Stimulated activated CD8-positive, alpha-beta memory T cell treated with anti-CD3 and anti-CD28 coated beads, Interleukin-12 subunit alpha, Interleukin-12 subunit beta, amount 100 ng/mL, for 4 hours (primary cell): ENCODE data around the gene LTBP2.

ENCODE experiments used
- DNase-seq: peaks from one replicate; pipeline ENCODE4 v3.0.0-alpha.2; 2020; ENCODE audit warnings: low read depth

LTBP2 gene

GRCh38 chr14:74526854-74527585, 85.0 kb downstream of the LTBP2 start:
- no peak for DNase-seq

- DNase-seq, result no peak
Measured at GRCh38 chr14:74525361-74525851, 86.6 kb downstream of the LTBP2 start.

GRCh38 chr14:74524812-74525135, 87.3 kb downstream of the LTBP2 start:
- no peak for DNase-seq

DNA sequence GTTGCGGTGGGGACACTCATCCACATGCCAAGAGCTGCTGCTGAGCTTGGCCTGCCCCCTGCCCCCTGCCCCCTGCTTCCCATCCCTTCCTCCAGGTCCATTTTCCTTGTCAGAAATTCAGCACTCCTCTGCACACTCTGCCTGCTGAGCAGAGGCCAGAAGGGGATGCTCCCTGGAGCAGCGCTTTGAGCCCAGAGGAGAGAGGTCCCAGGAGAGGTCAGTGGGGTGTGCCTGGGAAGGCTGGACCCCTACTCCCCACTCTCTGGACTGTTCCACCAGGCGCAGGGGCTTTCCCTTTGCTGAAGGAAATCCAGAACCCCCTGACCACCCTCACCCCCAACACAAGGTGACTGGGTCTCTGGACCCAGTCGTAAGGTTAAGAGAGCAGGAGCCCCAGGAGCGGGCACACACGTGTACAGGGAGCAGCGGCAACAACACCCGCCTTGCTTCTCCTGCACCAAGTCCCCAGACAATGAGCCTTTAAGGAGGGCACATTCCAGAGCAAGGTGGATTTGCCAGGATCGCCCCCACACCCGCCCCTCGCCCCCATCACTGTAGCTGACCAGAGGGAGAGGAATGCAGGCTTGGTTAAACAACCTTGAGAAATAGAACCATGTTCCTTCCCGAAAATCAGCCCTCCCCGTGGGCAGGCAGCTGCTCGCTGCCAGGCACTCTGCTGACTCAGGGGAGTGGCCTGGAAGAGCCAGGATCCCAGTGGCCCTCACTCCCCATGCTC, 87.8 kb downstream of the LTBP2 start:
- DNase-seq, result no peak

DNA sequence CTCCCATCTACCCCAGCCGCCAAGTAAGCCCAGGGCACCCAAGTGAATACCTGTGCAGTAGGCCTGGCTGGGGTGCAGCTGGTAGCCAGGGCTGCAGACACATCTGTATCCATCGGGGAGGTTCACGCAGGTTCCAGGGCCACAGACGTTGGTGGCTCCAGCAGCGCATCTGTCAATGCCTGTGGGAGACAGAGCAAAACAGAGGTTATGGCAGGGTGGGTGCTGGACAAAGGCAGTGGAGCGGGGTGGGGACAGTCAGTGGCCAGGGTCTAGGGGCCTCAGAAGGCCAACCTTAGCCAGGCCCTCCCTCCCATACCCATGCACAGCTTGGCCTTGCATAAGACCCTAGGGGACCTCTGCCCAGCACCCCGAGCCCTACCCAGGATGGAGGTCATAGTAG, 89.3 kb downstream of the LTBP2 start:
- no peak for DNase-seq

DNA sequence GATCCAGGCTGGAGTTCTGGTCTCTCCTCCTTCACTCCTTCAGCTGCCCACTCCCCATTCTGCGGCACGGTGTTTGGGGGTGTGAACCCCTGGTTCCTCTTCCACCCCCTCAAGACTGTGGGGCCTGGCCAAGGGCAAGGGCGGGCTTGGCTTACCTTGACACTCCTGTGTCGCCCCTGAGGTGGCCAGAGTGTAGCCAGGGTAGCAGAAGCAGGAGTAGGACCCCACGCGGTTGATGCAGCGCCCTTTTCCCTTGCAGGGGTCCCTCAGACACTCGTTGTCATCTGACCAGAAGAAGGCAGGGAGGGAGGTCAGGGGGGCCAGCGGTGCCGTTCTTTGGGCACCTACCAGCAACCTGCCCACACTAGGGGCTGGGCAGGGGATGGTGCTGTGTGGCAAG, 90.3 kb downstream of the LTBP2 start:
- DNase-seq, result no peak

- no peak for DNase-seq
Measured at GRCh38 chr14:74519316-74520074, 92.5 kb downstream of the LTBP2 start.

DNA sequence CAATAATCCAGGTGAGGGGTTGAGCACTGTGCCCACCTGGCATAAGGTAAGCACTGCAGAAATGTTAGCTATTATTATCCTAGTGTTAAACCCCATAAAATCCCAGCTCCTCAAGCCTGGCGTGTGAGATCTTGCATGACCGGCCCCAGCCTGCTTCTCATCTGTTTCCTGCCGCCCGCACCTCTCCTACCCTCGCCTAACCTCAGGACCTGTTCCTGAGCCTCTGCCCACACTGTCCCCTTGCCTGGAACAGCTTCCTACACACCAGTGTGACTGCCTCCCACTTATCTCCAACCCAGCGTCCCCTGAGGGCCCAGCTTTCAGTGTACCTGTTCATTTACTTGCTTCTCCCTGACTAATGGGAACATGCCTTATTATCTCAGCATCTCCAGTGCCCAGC, 93.8 kb downstream of the LTBP2 start:
- DNase-seq, result no peak

GRCh38 chr14:74517731-74518130, 94.3 kb downstream of the LTBP2 start:
- no peak for DNase-seq

DNA sequence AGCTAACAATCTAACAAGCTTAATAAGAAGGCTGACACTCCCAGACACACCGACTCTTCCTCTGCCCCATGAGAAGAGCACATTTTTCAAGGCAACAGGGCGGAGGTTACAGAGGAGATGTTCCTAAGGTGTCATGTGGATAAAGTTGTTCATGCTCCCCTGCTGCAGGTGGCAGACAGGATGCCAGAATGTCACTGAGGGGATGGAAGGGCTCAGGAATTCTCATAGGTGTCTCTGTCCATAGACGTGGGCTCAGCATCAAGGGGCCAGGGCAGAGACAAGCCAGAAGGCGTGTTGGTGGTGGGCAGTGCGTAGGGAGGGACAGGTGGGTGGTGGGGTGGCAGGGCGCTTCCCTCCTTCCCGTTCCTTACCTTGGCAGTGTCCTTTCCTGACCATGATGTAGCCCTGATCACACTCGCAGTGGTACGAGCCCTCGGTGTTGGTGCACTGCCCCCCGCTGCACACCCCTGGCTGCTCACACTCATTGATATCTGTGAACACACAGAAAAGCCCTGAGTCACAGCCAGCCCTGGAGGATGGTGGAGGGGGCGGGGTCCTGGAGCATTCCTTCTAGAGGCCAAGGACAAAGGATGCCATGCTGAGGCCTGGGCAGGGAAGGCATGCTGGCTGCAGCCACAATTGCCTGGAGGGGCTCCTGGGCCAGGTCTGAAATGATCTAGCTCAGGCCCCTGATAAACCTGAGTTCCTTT, 95.4 kb downstream of the LTBP2 start:
- no peak for DNase-seq

GRCh38 chr14:74515891-74516412, 96.1 kb downstream of the LTBP2 start:
- no peak for DNase-seq

- DNase-seq, result no peak
Measured at GRCh38 chr14:74514471-74514941, 97.5 kb downstream of the LTBP2 start.

DNA sequence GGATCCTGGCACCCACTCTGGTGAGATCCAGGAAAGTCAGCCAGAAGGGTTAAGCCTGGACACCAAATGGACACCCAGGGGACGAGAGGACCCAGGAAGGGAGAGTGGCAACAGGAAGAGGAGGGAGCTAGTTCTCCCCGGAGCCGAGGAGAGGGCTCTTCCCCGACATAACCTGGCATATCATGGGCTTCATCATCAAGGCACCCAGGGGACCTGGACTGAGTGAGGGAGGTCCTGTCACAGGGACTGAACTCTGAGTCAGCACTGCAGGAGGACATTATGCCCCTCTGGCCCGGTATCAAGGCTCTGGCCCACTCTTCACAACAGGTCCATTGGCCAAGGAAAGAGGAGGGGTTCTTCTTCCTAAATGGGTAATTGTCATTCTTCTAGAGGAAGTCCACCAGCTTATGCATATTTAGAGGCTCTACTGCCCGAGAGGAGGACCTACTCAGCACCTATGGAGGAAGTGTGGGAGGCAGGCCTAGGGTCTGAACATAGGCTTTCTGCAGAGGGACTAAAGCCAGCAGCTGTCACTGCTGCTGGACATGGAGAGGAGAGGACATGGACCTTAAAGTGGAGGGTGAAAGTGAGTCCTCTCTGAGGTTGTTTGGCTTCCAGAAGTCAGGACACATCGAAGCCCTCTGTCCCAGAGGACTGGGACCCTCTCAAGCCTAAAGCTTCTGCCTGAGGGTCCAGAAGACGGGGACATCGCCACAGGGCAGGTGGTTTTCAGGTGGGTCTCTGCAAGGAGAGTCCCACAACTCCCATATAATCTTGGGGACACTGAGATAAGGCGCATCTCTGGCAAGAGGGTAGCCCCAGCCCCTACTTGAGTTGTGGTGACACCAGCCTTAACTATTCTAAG, 99.8 kb downstream of the LTBP2 start:
- DNase-seq, result no peak

DNA sequence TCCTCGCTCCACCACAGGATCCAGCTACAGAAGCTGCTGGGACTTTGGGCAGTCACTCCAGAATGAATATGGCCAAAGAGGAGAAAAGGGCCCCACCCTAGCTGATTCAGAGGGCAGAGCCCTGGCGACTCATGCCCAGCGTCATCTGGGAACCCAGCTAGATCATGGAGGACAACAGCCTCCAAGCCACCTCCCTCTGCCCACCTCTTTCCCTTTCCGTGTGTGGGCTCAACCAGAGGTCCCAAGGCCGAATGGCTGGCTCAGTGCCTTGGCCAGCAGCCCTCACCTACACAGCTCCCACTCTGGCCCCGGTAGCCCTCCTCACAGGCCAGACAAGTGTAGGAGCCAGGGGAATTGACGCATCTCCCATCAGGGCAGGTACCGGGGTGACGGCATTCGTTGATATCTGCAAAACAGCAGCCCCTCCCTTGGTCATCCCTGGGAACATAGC, 101.1 kb downstream of the LTBP2 start:
- no peak for DNase-seq

DNA sequence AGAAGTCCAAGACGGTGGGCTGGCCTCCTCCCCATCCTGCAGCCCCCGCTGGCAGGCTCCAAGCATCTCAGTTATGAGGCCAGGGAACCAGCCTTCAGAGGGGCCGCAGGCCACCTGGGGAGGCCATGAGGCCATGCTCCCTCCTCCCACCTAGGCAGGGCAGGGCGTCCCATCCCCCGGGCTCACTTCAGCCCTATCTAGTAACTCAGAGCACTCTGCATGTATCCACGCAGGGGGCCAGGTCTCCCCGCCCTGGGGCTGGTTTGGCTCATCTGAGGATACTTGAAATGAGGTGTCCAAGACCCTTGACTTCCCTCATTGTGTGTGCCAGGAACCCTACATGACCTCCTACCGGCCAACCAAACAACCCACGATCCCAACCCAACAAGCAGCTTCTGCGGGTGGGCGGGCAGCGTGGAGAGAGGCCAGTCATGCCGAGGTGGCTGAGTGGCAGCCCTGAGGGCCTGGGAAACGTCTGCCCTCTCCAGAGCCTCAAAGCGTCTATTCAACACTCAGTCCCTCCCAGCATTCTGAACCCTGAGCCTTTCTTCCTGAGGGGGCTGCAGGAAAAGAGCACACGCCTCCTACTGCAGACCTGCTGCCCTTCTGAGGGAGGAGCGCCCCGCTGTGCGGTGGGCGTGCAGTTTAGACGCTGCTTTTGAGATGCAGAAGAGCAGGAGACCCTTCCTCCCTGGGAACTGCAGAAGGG, 101.7 kb downstream of the LTBP2 start:
- DNase-seq, result no peak

DNA sequence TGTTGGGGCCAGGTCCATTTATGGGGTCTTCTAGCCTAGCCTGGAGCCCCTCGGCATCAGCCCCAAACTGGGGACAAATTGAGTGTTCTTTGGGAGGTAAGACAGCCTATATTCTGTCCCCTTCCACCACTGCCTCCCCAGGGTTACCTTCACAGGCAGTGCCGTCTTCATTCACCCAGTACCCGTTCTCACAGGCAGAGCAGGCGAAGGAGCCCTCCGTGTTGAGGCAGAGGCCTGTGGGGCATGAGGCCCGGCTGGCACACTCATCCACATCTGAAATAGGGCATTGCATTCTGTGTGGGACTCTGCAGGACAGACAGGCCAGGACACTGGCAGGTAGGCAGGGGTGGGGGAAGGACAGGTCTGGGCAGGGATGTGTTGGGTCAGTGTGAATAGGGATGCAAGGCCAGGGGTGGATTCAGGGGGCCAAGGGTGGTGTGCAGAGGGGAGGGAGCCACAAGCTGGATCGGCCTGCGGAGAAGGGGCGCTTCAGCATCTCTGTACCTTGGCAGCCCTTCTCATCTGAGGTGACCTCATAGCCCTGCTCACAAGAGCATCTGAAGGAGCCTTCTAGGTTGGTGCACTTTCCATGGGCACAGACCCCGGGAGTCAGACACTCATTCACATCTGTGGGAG, 102.3 kb downstream of the LTBP2 start:
- no peak for DNase-seq

GRCh38 chr14:74508844-74509428, 103.1 kb downstream of the LTBP2 start:
- no peak for DNase-seq

GRCh38 chr14:74508292-74508731, 103.7 kb downstream of the LTBP2 start:
- DNase-seq, result no peak

- DNase-seq, result no peak
Measured at GRCh38 chr14:74507840-74508239, 104.2 kb downstream of the LTBP2 start.
